OCI-LY1 (cell line): Measurements from ENCODE around the gene NUP93.
"Not testable (repeated sequence)": the region's sequence is repeated elsewhere in the genome, so short reads cannot be mapped to it uniquely, and the experiment has no call there.

Experiments
- H2AFZ ChIP-seq: fragments of 200-600 bp; sonication (generic), shearing (Covaris generic); 2 replicates; pipeline ENCODE4 v1.6.0; 2014; ENCODE audit warnings: antibody characterized with exemption, mild to moderate bottlenecking, low read length
- H3F3A ChIP-seq: fragments of 200-600 bp; sonication (generic), shearing (Covaris generic); 2 replicates; pipeline ENCODE4 v1.6.0; 2014; ENCODE audit warnings: mild to moderate bottlenecking, antibody characterized with exemption, low read length, moderate library complexity; ENCODE audit not compliant: insufficient read depth
- H3K27ac ChIP-seq: fragments of 200-600 bp; sonication (generic); 2 replicates; pipeline ENCODE4 v1.5.1; 2014; ENCODE audit warnings: low read length, mixed run types, mild to moderate bottlenecking, low read depth; ENCODE audit not compliant: poor library complexity, severe bottlenecking
- H3K27me3 ChIP-seq: fragments of 200-600 bp; sonication (generic); 2 replicates; pipeline ENCODE4 v1.6.0; 2014; ENCODE audit warnings: antibody characterized with exemption, mild to moderate bottlenecking, low read length, moderate library complexity; ENCODE audit not compliant: insufficient read depth
- H3K36me3 ChIP-seq: fragments of 200-600 bp; sonication (generic); 2 replicates; pipeline ENCODE4 v1.6.1; 2014; ENCODE audit warnings: mild to moderate bottlenecking, antibody characterized with exemption, low read length, moderate library complexity, mixed read lengths; ENCODE audit not compliant: insufficient read depth
- H3K4me1 ChIP-seq: fragments of 200-600 bp; sonication (generic); 2 replicates; pipeline ENCODE4 v1.5.1; 2014; ENCODE audit warnings: mild to moderate bottlenecking, low read length, moderate library complexity; ENCODE audit not compliant: insufficient read depth, severe bottlenecking
- H3K4me2 ChIP-seq: fragments of 200-600 bp; sonication (generic), shearing (Covaris generic); 2 replicates; pipeline ENCODE4 v1.6.1; 2014; ENCODE audit warnings: low read length
- H3K4me3 ChIP-seq: fragments of 200-600 bp; sonication (generic); 2 replicates; pipeline ENCODE4 v1.5.1; 2014; ENCODE audit warnings: low read length, low read depth, mild to moderate bottlenecking, mixed read lengths; ENCODE audit not compliant: poor library complexity, severe bottlenecking
- H3K79me2 ChIP-seq: fragments of 200-600 bp; shearing (Covaris generic); 2 replicates; pipeline ENCODE4 v1.6.1; 2016; ENCODE audit warnings: mixed run types, low read length, mixed read lengths; ENCODE audit not compliant: insufficient read depth
- H3K9ac ChIP-seq: fragments of 200-600 bp; sonication (generic), shearing (Covaris generic); 2 replicates; pipeline ENCODE4 v1.6.1; 2014; ENCODE audit warnings: mild to moderate bottlenecking, low read length, mixed read lengths
- H3K9me2 ChIP-seq: fragments of 200-600 bp; sonication (generic), shearing (Covaris generic); 2 replicates; pipeline ENCODE4 v1.6.1; 2014; ENCODE audit warnings: low read depth, mild to moderate bottlenecking, low read length, mixed read lengths
- H3K9me3 ChIP-seq: fragments of 200-600 bp; shearing (Covaris generic); 2 replicates; pipeline ENCODE4 v1.6.1; 2014; ENCODE audit warnings: low read length, mixed read lengths
- H4K20me1 ChIP-seq: fragments of 200-600 bp; sonication (generic), shearing (Covaris generic); 2 replicates; pipeline ENCODE4 v1.6.0; 2016; ENCODE audit warnings: mild to moderate bottlenecking, low read length; ENCODE audit not compliant: insufficient read depth
- CTCF ChIP-seq: fragments of 200-600 bp; sonication (generic), shearing (Covaris generic); IDR thresholded peaks from 2 replicates; pipeline ENCODE4 v1.5.1; 2017; ENCODE audit warnings: mild to moderate bottlenecking, antibody characterized with exemption, low read length, moderate library complexity, mixed read lengths
- EZH2 ChIP-seq: fragments of 200-600 bp; sonication (generic), shearing (Covaris generic); IDR thresholded peaks from 2 replicates; pipeline ENCODE4 v1.8.0; 2017; ENCODE audit warnings: borderline replicate concordance, mixed run types, mild to moderate bottlenecking, antibody characterized with exemption, low read length, moderate library complexity, mixed read lengths

Gene NUP93

DNA sequence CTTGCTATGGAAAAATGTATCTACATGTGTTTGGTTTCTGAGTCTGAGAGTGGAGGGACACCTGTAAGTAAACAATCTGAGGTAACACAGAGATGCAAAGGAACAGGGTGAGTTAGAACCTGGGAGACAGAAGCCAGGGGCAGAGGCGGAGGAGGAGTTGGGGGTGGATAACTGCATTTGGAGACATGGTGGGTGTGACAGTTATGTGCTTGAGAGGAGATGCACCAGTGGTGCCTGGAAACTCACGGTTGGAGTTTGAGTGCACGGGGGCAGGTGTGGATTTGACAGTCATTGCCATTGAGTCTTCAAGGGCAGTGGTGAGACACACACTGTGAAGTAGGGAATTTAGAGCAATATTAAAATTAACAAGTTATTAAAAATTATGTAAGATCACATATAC is 6.5 kb downstream of the NUP93 start:
- H3K79me2 ChIP-seq = peaks cover 56% of the 10 kb centered on the region
- H3K36me3 ChIP-seq = peaks cover 7% of the 10 kb centered on the region; the same call in 1 of the 2 replicates
- H3K4me2 ChIP-seq = no peak overlapping the region
- peaks cover 17% of the 10 kb centered on the region for H3K4me1 ChIP-seq
- H3K9me2 ChIP-seq = no peaks in the 10 kb centered on the region
- H3F3A ChIP-seq = no peaks in the 10 kb centered on the region
- TF ChIP-seq CTCF (no peak), EZH2 (no peak)
- H3K4me3 ChIP-seq = no peak overlapping the region
- H2AFZ ChIP-seq = no peak overlapping the region
- no peak overlapping the region for H3K9ac ChIP-seq
- no peaks in the 10 kb centered on the region for H4K20me1 ChIP-seq
- no peak overlapping the region for H3K27ac ChIP-seq
- no peaks in the 10 kb centered on the region for H3K9me3 ChIP-seq
- H3K27me3 ChIP-seq = no peaks in the 10 kb centered on the region

DNA sequence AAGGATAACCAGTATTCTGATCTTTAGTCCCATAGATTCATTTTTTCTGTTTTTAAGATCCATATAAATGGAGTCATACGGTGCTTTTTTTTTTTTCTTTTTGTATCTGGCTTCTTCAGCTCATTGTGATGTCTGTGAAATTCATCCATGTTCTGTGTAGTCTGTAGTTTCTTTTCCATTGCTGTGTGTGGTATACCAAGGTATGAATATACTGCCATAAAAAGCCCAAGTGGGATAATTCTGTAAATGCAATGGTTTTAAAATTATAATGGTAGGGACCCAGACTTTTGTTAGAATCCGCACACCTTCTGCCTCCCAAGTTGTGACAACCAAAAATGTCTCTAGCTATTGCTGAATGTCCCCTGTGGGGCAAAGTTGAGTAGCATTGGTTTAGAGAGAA is 7.6 kb downstream of the NUP93 start:
- no peaks in the 10 kb centered on the region for H3F3A ChIP-seq
- H3K9me2 ChIP-seq = no peaks in the 10 kb centered on the region
- H3K9ac ChIP-seq = no peak overlapping the region
- H4K20me1 ChIP-seq = no peaks in the 10 kb centered on the region
- H3K79me2 ChIP-seq = peaks cover 59% of the 10 kb centered on the region
- no peaks in the 10 kb centered on the region; the same call in 1 of the 2 replicates for H3K36me3 ChIP-seq
- no peak overlapping the region for H2AFZ ChIP-seq
- no peak overlapping the region for H3K4me2 ChIP-seq
- H3K9me3 ChIP-seq = no peaks in the 10 kb centered on the region
- H3K4me3 ChIP-seq = no peak overlapping the region
- no peaks in the 10 kb centered on the region for H3K27me3 ChIP-seq
- peaks cover 6% of the 10 kb centered on the region for H3K4me1 ChIP-seq
- no peak for TF ChIP-seq CTCF
- no peak for TF ChIP-seq EZH2
- no peak overlapping the region for H3K27ac ChIP-seq

GRCh38 chr16:56738221-56738620 is 8.3 kb downstream of the NUP93 start:
- H2AFZ ChIP-seq = no peak overlapping the region
- no peak overlapping the region for H3K27ac ChIP-seq
- no peaks in the 10 kb centered on the region for H3K9me3 ChIP-seq
- H3K4me2 ChIP-seq = no peak overlapping the region
- peaks cover 59% of the 10 kb centered on the region for H3K79me2 ChIP-seq
- no peak overlapping the region for H3K4me3 ChIP-seq
- no peaks in the 10 kb centered on the region for H4K20me1 ChIP-seq
- H3K36me3 ChIP-seq = no peaks in the 10 kb centered on the region; the same call in 1 of the 2 replicates
- no peaks in the 10 kb centered on the region for H3K9me2 ChIP-seq
- H3K27me3 ChIP-seq = no peaks in the 10 kb centered on the region
- H3K4me1 ChIP-seq = no peaks in the 10 kb centered on the region
- TF ChIP-seq EZH2 = no peak
- TF ChIP-seq CTCF = no peak
- H3K9ac ChIP-seq = no peak overlapping the region
- H3F3A ChIP-seq = no peaks in the 10 kb centered on the region

- not testable (repeated sequence) for H4K20me1 ChIP-seq, H3K4me3 ChIP-seq, H3K9ac ChIP-seq, H3K4me1 ChIP-seq, H3K9me3 ChIP-seq, H2AFZ ChIP-seq, H3K27ac ChIP-seq, H3K36me3 ChIP-seq, H3K27me3 ChIP-seq, H3F3A ChIP-seq, H3K9me2 ChIP-seq, H3K4me2 ChIP-seq
- peaks cover 61% of the 10 kb centered on the region for H3K79me2 ChIP-seq
These were observed 9.4 kb downstream of the NUP93 start for GRCh38 chr16:56739378-56739777.
